HG02610 (cell line): ENCODE measurements around the gene FOXK1.
"Not testable (repeated sequence)": the region's sequence is repeated elsewhere in the genome, so short reads cannot be mapped to it uniquely, and the experiment has no call there.

Experiments
- ATAC-seq: cut with Tn5 transposase; IDR thresholded peaks from one replicate; pipeline ENCODE4 v1.9.1; 2021; ENCODE audit warnings: mild to moderate bottlenecking, moderate library complexity; ENCODE audit not compliant: unreplicated experiment

The FOXK1 gene

GRCh38 chr7:4797858-4798705, 116.0 kb downstream of the FOXK1 start:
- ATAC-seq = no peak

- no peak for ATAC-seq
These were observed 116.7 kb downstream of the FOXK1 start for GRCh38 chr7:4798706-4799235.

- no peak for ATAC-seq
These were observed 117.6 kb downstream of the FOXK1 start for GRCh38 chr7:4799508-4800268.

GRCh38 chr7:4800487-4800886, 118.4 kb downstream of the FOXK1 start:
- ATAC-seq = no peak

- no peak for ATAC-seq
These were observed 119.1 kb downstream of the FOXK1 start for GRCh38 chr7:4800926-4801838.

- ATAC-seq = no peak
These were observed 119.7 kb downstream of the FOXK1 start for GRCh38 chr7:4801839-4802231.

- not testable (repeated sequence) for ATAC-seq
These were observed 120.5 kb downstream of the FOXK1 start for GRCh38 chr7:4802577-4802976.

GRCh38 chr7:4803397-4804241, 121.5 kb downstream of the FOXK1 start:
- no peak for ATAC-seq

GRCh38 chr7:4805110-4805983, 123.3 kb downstream of the FOXK1 start:
- ATAC-seq = no peak

GRCh38 chr7:4805984-4806300, 123.8 kb downstream of the FOXK1 start:
- no peak for ATAC-seq

GRCh38 chr7:4806983-4807597, 125.0 kb downstream of the FOXK1 start:
- ATAC-seq = no peak

- no peak for ATAC-seq
These were observed 125.5 kb downstream of the FOXK1 start for GRCh38 chr7:4807598-4808016.

- ATAC-seq = no peak
These were observed 125.9 kb downstream of the FOXK1 start for GRCh38 chr7:4808026-4808425.

GRCh38 chr7:4808565-4808964, 126.5 kb downstream of the FOXK1 start:
- ATAC-seq = no peak

GRCh38 chr7:4809091-4809591, 127.0 kb downstream of the FOXK1 start:
- no peak for ATAC-seq

GRCh38 chr7:4809666-4810065, 127.6 kb downstream of the FOXK1 start:
- ATAC-seq = no peak

GRCh38 chr7:4814433-4814832, 132.3 kb downstream of the FOXK1 start:
- ATAC-seq = no peak

GRCh38 chr7:4815121-4815520, 133.0 kb downstream of the FOXK1 start:
- ATAC-seq = no peak
